ENCODE measurements around the gene DNAJC21. TPM values are rescaled to one million over a fixed set of nuclear protein-coding genes. Genes with fewer than 3 reads are reported as not detected.

The DNAJC21 gene
- total and polyA plus RNA-seq, 2 experiments from 2014 or later = 35.7 to 37.4 TPM

DNA sequence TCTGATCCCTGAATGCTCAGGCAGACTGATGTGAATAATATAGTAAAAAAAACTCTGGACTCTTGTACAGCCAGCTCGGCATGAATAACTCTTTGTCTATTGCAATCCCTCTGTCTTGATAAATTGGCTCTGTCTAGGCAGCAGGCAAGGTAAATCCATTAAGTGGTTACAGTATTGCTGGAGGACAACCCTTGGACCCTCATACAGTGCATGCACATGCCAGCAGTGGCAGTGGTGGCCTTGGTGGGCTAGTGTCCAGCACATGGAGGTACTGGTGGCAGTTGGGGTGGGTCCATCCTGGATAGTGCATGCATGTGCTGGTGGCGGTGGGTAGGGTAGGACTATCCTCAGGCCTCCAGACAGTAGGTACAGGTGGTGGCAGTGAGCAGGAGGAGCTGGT is 38.9 kb downstream of the DNAJC21 start:
- H3K27me3 ChIP-seq (ENCODE audit: insufficient read depth) = no peaks in the 10 kb centered on the region
- Mint-ChIP-seq H3K4me1 (no peaks in the 10 kb centered on the region), H3K4me3 (no peak overlapping the region), H3K9me3 (peaks cover 18% of the 10 kb centered on the region), H3K36me3 (ENCODE audit: low read depth) (peaks cover 23% of the 10 kb centered on the region), H3K27ac (no peak overlapping the region), H3K27me3 (ENCODE audit: insufficient read depth, low read depth, poor library complexity) (no peaks in the 10 kb centered on the region)
- no peaks in the 10 kb centered on the region for H3K36me3 ChIP-seq (ENCODE audit: insufficient read depth)
- H3K27ac ChIP-seq (ENCODE audit: low read depth) = no peak overlapping the region
- DNase-seq (ENCODE audit: low spot score) (no peak), ATAC-seq (no peak)
- TF ChIP-seq POLR2AphosphoS5 (IDR thresholded peaks at IDR 0.05; ENCODE audit: low read depth) = no peak
- H4K20me1 ChIP-seq (replicated peaks; ENCODE audit: insufficient read depth) = no peaks in the 10 kb centered on the region
- peaks cover 3% of the 10 kb centered on the region; the same call in 1 of the 2 replicates for H3K9me2 ChIP-seq (ENCODE audit: insufficient read depth)
- H3K4me3 ChIP-seq = no peak overlapping the region
- H3K4me1 ChIP-seq (ENCODE audit: insufficient read depth) = no peaks in the 10 kb centered on the region
- no peaks in the 10 kb centered on the region for H3F3A ChIP-seq (replicated peaks; ENCODE audit: low read depth)
- H2AFZ ChIP-seq = no peak overlapping the region
- no peak overlapping the region for H3K4me2 ChIP-seq
- no peaks in the 10 kb centered on the region for H3K79me2 ChIP-seq (replicated peaks; ENCODE audit: insufficient read depth)

DNA sequence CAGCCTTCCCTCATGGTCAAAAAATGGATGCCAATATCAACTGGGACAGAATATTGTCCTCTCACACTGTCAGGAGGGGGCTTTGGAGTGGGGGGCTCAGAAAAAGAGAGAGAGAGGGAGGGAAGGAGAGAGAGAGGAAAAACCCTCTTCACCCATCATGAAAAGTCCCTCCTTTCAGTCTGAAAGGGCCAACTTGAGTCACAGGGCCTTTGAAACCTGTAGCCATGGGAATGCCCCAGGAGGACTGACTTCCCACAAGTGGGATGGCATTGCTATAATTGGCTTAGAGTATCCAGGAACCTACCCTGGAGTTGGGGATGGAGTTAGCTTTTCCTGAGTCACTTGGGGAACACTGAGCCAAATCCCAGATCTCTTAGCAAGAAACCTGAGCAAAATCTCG is 41.2 kb downstream of the DNAJC21 start:
- no peak overlapping the region for H3K4me3 ChIP-seq
- H3K4me2 ChIP-seq = no peak overlapping the region
- H3K79me2 ChIP-seq (replicated peaks; ENCODE audit: insufficient read depth) = no peaks in the 10 kb centered on the region
- no peak overlapping the region for H2AFZ ChIP-seq
- Mint-ChIP-seq H3K36me3 (ENCODE audit: low read depth) (peaks cover 17% of the 10 kb centered on the region), H3K9me3 (peaks cover 12% of the 10 kb centered on the region), H3K4me1 (peaks cover under 1% of the 10 kb centered on the region), H3K4me3 (no peak overlapping the region), H3K27me3 (ENCODE audit: insufficient read depth, low read depth, poor library complexity) (no peaks in the 10 kb centered on the region), H3K27ac (no peak overlapping the region)
- ATAC-seq (no peak), DNase-seq (ENCODE audit: low spot score) (no peak)
- H3K27me3 ChIP-seq (ENCODE audit: insufficient read depth) = no peaks in the 10 kb centered on the region
- H3F3A ChIP-seq (replicated peaks; ENCODE audit: low read depth) = no peaks in the 10 kb centered on the region
- H3K27ac ChIP-seq (ENCODE audit: low read depth) = no peak overlapping the region
- H3K9me2 ChIP-seq (ENCODE audit: insufficient read depth) = peaks cover 3% of the 10 kb centered on the region; the same call in 1 of the 2 replicates
- H4K20me1 ChIP-seq (replicated peaks; ENCODE audit: insufficient read depth) = no peaks in the 10 kb centered on the region
- H3K4me1 ChIP-seq (ENCODE audit: insufficient read depth) = no peaks in the 10 kb centered on the region
- H3K36me3 ChIP-seq (ENCODE audit: insufficient read depth) = no peaks in the 10 kb centered on the region
- TF ChIP-seq NANOG (IDR thresholded peaks at IDR 0.05; ENCODE audit: borderline replicate concordance) = no peak
- TF ChIP-seq, protein P1, sequence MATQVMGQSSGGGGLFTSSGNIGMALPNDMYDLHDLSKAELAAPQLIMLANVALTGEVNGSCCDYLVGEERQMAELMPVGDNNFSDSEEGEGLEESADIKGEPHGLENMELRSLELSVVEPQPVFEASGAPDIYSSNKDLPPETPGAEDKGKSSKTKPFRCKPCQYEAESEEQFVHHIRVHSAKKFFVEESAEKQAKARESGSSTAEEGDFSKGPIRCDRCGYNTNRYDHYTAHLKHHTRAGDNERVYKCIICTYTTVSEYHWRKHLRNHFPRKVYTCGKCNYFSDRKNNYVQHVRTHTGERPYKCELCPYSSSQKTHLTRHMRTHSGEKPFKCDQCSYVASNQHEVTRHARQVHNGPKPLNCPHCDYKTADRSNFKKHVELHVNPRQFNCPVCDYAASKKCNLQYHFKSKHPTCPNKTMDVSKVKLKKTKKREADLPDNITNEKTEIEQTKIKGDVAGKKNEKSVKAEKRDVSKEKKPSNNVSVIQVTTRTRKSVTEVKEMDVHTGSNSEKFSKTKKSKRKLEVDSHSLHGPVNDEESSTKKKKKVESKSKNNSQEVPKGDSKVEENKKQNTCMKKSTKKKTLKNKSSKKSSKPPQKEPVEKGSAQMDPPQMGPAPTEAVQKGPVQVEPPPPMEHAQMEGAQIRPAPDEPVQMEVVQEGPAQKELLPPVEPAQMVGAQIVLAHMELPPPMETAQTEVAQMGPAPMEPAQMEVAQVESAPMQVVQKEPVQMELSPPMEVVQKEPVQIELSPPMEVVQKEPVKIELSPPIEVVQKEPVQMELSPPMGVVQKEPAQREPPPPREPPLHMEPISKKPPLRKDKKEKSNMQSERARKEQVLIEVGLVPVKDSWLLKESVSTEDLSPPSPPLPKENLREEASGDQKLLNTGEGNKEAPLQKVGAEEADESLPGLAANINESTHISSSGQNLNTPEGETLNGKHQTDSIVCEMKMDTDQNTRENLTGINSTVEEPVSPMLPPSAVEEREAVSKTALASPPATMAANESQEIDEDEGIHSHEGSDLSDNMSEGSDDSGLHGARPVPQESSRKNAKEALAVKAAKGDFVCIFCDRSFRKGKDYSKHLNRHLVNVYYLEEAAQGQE (IDR thresholded peaks at IDR 0.05; ENCODE audit: unreplicated experiment) = no peak
- no peak for TF ChIP-seq EZH2phosphoT487 (IDR thresholded peaks at IDR 0.05; ENCODE audit: unreplicated experiment)
- TF ChIP-seq, protein P2, sequence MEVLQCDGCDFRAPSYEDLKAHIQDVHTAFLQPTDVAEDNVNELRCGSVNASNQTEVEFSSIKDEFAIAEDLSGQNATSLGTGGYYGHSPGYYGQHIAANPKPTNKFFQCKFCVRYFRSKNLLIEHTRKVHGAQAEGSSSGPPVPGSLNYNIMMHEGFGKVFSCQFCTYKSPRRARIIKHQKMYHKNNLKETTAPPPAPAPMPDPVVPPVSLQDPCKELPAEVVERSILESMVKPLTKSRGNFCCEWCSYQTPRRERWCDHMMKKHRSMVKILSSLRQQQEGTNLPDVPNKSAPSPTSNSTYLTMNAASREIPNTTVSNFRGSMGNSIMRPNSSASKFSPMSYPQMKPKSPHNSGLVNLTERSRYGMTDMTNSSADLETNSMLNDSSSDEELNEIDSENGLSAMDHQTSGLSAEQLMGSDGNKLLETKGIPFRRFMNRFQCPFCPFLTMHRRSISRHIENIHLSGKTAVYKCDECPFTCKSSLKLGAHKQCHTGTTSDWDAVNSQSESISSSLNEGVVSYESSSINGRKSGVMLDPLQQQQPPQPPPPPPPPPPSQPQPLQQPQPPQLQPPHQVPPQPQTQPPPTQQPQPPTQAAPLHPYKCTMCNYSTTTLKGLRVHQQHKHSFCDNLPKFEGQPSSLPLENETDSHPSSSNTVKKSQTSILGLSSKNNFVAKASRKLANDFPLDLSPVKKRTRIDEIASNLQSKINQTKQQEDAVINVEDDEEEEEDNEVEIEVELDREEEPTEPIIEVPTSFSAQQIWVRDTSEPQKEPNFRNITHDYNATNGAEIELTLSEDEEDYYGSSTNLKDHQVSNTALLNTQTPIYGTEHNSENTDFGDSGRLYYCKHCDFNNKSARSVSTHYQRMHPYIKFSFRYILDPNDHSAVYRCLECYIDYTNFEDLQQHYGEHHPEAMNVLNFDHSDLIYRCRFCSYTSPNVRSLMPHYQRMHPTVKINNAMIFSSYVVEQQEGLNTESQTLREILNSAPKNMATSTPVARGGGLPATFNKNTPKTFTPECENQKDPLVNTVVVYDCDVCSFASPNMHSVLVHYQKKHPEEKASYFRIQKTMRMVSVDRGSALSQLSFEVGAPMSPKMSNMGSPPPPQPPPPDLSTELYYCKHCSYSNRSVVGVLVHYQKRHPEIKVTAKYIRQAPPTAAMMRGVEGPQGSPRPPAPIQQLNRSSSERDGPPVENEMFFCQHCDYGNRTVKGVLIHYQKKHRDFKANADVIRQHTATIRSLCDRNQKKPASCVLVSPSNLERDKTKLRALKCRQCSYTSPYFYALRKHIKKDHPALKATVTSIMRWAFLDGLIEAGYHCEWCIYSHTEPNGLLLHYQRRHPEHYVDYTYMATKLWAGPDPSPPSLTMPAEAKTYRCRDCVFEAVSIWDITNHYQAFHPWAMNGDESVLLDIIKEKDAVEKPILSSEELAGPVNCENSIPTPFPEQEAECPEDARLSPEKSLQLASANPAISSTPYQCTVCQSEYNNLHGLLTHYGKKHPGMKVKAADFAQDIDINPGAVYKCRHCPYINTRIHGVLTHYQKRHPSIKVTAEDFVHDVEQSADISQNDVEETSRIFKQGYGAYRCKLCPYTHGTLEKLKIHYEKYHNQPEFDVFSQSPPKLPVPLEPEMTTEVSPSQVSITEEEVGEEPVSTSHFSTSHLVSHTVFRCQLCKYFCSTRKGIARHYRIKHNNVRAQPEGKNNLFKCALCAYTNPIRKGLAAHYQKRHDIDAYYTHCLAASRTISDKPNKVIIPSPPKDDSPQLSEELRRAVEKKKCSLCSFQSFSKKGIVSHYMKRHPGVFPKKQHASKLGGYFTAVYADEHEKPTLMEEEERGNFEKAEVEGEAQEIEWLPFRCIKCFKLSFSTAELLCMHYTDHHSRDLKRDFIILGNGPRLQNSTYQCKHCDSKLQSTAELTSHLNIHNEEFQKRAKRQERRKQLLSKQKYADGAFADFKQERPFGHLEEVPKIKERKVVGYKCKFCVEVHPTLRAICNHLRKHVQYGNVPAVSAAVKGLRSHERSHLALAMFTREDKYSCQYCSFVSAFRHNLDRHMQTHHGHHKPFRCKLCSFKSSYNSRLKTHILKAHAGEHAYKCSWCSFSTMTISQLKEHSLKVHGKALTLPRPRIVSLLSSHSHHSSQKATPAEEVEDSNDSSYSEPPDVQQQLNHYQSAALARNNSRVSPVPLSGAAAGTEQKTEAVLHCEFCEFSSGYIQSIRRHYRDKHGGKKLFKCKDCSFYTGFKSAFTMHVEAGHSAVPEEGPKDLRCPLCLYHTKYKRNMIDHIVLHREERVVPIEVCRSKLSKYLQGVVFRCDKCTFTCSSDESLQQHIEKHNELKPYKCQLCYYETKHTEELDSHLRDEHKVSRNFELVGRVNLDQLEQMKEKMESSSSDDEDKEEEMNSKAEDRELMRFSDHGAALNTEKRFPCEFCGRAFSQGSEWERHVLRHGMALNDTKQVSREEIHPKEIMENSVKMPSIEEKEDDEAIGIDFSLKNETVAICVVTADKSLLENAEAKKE (CRISPR knock-in tag; IDR thresholded peaks at IDR 0.05) = no peak
- TF ChIP-seq, protein P3, sequence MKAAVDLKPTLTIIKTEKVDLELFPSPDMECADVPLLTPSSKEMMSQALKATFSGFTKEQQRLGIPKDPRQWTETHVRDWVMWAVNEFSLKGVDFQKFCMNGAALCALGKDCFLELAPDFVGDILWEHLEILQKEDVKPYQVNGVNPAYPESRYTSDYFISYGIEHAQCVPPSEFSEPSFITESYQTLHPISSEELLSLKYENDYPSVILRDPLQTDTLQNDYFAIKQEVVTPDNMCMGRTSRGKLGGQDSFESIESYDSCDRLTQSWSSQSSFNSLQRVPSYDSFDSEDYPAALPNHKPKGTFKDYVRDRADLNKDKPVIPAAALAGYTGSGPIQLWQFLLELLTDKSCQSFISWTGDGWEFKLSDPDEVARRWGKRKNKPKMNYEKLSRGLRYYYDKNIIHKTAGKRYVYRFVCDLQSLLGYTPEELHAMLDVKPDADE (IDR thresholded peaks at IDR 0.05) = no peak
- TF ChIP-seq, protein P4, sequence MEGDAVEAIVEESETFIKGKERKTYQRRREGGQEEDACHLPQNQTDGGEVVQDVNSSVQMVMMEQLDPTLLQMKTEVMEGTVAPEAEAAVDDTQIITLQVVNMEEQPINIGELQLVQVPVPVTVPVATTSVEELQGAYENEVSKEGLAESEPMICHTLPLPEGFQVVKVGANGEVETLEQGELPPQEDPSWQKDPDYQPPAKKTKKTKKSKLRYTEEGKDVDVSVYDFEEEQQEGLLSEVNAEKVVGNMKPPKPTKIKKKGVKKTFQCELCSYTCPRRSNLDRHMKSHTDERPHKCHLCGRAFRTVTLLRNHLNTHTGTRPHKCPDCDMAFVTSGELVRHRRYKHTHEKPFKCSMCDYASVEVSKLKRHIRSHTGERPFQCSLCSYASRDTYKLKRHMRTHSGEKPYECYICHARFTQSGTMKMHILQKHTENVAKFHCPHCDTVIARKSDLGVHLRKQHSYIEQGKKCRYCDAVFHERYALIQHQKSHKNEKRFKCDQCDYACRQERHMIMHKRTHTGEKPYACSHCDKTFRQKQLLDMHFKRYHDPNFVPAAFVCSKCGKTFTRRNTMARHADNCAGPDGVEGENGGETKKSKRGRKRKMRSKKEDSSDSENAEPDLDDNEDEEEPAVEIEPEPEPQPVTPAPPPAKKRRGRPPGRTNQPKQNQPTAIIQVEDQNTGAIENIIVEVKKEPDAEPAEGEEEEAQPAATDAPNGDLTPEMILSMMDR (conservative IDR thresholded peaks at IDR 0.05; ENCODE audit: low read depth in 2 of 2) = no peak
- TF ChIP-seq CREB1 (CRISPR knock-in tag; IDR thresholded peaks at IDR 0.05; ENCODE audit: low read depth) = no peak
- TF ChIP-seq EZH2 (IDR thresholded peaks at IDR 0.05; ENCODE audit: low read depth, unreplicated experiment) = no peak
- TF ChIP-seq JUNB (IDR thresholded peaks at IDR 0.05; ENCODE audit: unreplicated experiment) = no peak

Data from GM23338 (cell line).